ES-I3 (cell line): ENCODE measurements around the gene SLC9A4.

Experiments used
- H3K36me3 ChIP-seq: 2 replicates; pipeline ENCODE4 v1.6.1; 2013; ENCODE audit warnings: mild to moderate bottlenecking, low read length, control low read depth, moderate library complexity; ENCODE audit not compliant: insufficient read depth
- H3K4me1 ChIP-seq: 2 replicates; pipeline ENCODE4 v1.6.1; 2013; ENCODE audit warnings: mild to moderate bottlenecking, control low read depth, low read length; ENCODE audit not compliant: insufficient read depth
- H3K9ac ChIP-seq: 2 replicates; pipeline ENCODE4 v1.6.1; 2013; ENCODE audit warnings: low read depth, mild to moderate bottlenecking, low read length, moderate library complexity
- H3K9me3 ChIP-seq: 2 replicates; pipeline ENCODE4 v1.6.1; 2013; ENCODE audit warnings: mild to moderate bottlenecking, low read length, moderate library complexity; ENCODE audit not compliant: control insufficient read depth, insufficient read depth

SLC9A4 gene

GRCh38 chr2:102498414-102498813 is 25.4 kb downstream of the SLC9A4 start:
- H3K36me3 ChIP-seq = no peaks in the 10 kb centered on the region
- no peaks in the 10 kb centered on the region for H3K4me1 ChIP-seq
- no peak overlapping the region for H3K9ac ChIP-seq
- H3K9me3 ChIP-seq = no peaks in the 10 kb centered on the region; the same call in 1 of the 2 replicates

GRCh38 chr2:102499558-102499957 is 26.5 kb downstream of the SLC9A4 start:
- Histone ChIP-seq H3K36me3 (no peaks in the 10 kb centered on the region), H3K4me1 (no peaks in the 10 kb centered on the region), H3K9ac (no peak overlapping the region), H3K9me3 (no peaks in the 10 kb centered on the region; the same call in 1 of the 2 replicates)

- Histone ChIP-seq H3K36me3 (no peaks in the 10 kb centered on the region), H3K4me1 (no peaks in the 10 kb centered on the region), H3K9ac (no peak overlapping the region), H3K9me3 (no peaks in the 10 kb centered on the region)
Measured at GRCh38 chr2:102502576-102502975, 29.6 kb downstream of the SLC9A4 start.

GRCh38 chr2:102504833-102505232 is 31.8 kb downstream of the SLC9A4 start:
- Histone ChIP-seq H3K9me3 (peaks cover 4% of the 10 kb centered on the region; the same call in 1 of the 2 replicates), H3K9ac (no peak overlapping the region), H3K36me3 (no peaks in the 10 kb centered on the region), H3K4me1 (no peaks in the 10 kb centered on the region)

- Histone ChIP-seq H3K4me1 (no peaks in the 10 kb centered on the region), H3K9me3 (peaks cover 4% of the 10 kb centered on the region; the same call in 1 of the 2 replicates), H3K9ac (no peak overlapping the region), H3K36me3 (no peaks in the 10 kb centered on the region)
Measured at GRCh38 chr2:102505290-102505689, 32.3 kb downstream of the SLC9A4 start.

- H3K9ac ChIP-seq = no peak overlapping the region
- H3K36me3 ChIP-seq = no peaks in the 10 kb centered on the region
- H3K9me3 ChIP-seq = peaks cover 4% of the 10 kb centered on the region; the same call in 1 of the 2 replicates
- no peaks in the 10 kb centered on the region for H3K4me1 ChIP-seq
Measured at GRCh38 chr2:102506743-102507142, 33.7 kb downstream of the SLC9A4 start.

- H3K9me3 ChIP-seq = peaks cover 4% of the 10 kb centered on the region; the same call in 1 of the 2 replicates
- no peak overlapping the region for H3K9ac ChIP-seq
- peaks cover 11% of the 10 kb centered on the region; the same call in 1 of the 2 replicates for H3K4me1 ChIP-seq
- no peaks in the 10 kb centered on the region for H3K36me3 ChIP-seq
Measured at GRCh38 chr2:102508863-102509262, 35.8 kb downstream of the SLC9A4 start.

- Histone ChIP-seq H3K36me3 (no peaks in the 10 kb centered on the region), H3K9me3 (peaks cover 4% of the 10 kb centered on the region; the same call in 1 of the 2 replicates), H3K9ac (no peak overlapping the region), H3K4me1 (peaks cover 17% of the 10 kb centered on the region)
Measured at GRCh38 chr2:102509749-102510148, 36.7 kb downstream of the SLC9A4 start.

- H3K9me3 ChIP-seq = peaks cover 4% of the 10 kb centered on the region; the same call in 1 of the 2 replicates
- H3K36me3 ChIP-seq = no peaks in the 10 kb centered on the region
- H3K9ac ChIP-seq = no peak overlapping the region
- H3K4me1 ChIP-seq = peaks cover 18% of the 10 kb centered on the region
Measured at GRCh38 chr2:102510791-102511575, 38.0 kb downstream of the SLC9A4 start.

- Histone ChIP-seq H3K9ac (no peak overlapping the region), H3K9me3 (peaks cover 4% of the 10 kb centered on the region; the same call in 1 of the 2 replicates), H3K4me1 (peaks cover 18% of the 10 kb centered on the region), H3K36me3 (no peaks in the 10 kb centered on the region)
Measured at GRCh38 chr2:102512161-102512560, 39.1 kb downstream of the SLC9A4 start.

- Histone ChIP-seq H3K9ac (no peak overlapping the region), H3K9me3 (peaks cover 4% of the 10 kb centered on the region; the same call in 1 of the 2 replicates), H3K4me1 (peaks cover 18% of the 10 kb centered on the region), H3K36me3 (no peaks in the 10 kb centered on the region)
Measured at GRCh38 chr2:102513355-102513939, 40.4 kb downstream of the SLC9A4 start.

GRCh38 chr2:102514061-102514785 is 41.2 kb downstream of the SLC9A4 start:
- Histone ChIP-seq H3K9me3 (no peaks in the 10 kb centered on the region), H3K9ac (no peak overlapping the region), H3K4me1 (peaks cover 18% of the 10 kb centered on the region), H3K36me3 (no peaks in the 10 kb centered on the region)

GRCh38 chr2:102515851-102516250 is 42.8 kb downstream of the SLC9A4 start:
- H3K36me3 ChIP-seq = no peaks in the 10 kb centered on the region
- H3K9me3 ChIP-seq = no peaks in the 10 kb centered on the region
- H3K4me1 ChIP-seq = peaks cover 18% of the 10 kb centered on the region
- H3K9ac ChIP-seq = no peak overlapping the region

- H3K36me3 ChIP-seq = no peaks in the 10 kb centered on the region
- H3K9ac ChIP-seq = no peak overlapping the region
- H3K9me3 ChIP-seq = no peaks in the 10 kb centered on the region
- peaks cover 12% of the 10 kb centered on the region for H3K4me1 ChIP-seq
Measured at GRCh38 chr2:102518170-102518569, 45.1 kb downstream of the SLC9A4 start.
